Measurements from ENCODE around the gene DLX5.

The DLX5 gene

DNA sequence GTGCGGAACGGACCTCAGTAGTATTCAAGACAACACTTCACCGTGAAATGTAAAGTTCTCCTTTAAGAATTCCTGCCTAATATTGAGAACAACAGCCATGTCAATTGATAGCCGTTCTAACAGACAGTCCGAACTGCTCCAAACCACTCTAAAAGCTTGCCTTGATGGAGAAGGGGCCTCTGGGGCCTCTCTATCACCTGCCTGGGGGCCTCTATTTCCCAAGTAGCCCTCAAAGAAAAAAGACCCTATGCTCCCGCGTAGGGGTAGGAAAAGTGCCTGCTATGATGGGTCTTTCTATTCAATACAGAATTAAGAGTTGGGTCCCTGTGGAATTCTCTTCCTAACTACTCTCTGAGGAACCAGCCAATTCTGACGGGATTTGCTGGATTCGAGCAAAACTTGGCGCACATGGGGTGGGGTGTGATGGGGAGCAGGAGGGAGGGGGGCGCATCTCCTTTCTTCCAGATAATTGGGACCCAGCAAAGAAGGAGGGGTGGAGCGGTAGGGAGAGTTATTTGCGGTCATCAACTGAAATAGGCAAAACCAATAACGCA, 27.6 kb downstream of the DLX5 start:
- no peak overlapping the region for H3K4me3 ChIP-seq

DNA sequence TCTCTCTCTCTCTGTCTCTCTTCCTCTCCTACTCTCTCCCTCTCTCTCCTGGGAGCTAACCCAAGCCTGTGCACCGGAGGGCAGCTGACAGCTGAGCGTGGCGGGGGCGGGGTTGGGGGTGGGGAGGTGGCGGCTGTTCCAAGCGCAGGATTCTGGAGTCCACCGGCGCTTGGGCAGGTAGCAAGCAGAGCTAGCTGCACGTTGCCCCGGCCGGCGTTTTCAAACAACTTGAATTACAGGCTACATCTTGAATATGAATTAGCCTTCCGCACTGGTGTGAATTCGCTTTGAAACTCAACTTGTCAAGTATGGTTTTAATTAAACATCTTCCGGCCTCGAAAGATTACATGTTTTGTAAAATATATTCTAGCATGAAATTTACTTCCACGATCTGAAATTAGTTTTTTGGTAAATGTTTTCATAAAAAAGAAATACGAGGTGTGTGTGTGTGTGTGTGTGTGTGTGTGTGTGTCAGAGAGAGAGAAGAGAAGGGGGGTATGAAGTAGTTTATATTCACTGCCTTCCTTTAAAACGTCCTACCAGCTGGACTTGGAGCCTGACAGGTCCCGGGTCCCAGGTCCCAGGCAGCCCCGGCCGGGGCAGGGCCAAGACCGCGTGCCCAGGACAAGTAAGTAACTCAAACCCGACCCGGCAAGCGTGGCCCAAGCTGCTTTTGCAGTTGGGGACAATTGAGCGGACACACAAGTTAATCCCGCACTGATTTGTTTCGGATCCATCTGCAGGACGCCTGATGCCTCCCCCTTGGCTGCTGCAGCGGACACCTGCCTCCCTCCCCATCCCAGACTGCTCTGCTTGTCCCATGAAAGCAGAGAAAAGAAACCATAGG, 28.3 kb downstream of the DLX5 start:
- Histone ChIP-seq H3K36me3 (replicated peaks) (no peaks in the 10 kb centered on the region), H3K27me3 (ENCODE audit: low read depth) (no peaks in the 10 kb centered on the region)

More for the DNA sequence above, 27.6 kb downstream of the DLX5 start:
- H3K9me3 ChIP-seq: no peaks in the 10 kb centered on the region
- peaks cover 67% of the 10 kb centered on the region for H3K4me1 ChIP-seq
- H3K27me3 ChIP-seq (ENCODE audit: low read depth): no peaks in the 10 kb centered on the region
- no peaks in the 10 kb centered on the region for H3K36me3 ChIP-seq (replicated peaks)
- no peak for DNase-seq (ENCODE audit: low spot score in 2 of 2)
- in situ Hi-C loops (cut with MboI; ENCODE audit: low sequenced_read_pairs): no loop called here

DNA sequence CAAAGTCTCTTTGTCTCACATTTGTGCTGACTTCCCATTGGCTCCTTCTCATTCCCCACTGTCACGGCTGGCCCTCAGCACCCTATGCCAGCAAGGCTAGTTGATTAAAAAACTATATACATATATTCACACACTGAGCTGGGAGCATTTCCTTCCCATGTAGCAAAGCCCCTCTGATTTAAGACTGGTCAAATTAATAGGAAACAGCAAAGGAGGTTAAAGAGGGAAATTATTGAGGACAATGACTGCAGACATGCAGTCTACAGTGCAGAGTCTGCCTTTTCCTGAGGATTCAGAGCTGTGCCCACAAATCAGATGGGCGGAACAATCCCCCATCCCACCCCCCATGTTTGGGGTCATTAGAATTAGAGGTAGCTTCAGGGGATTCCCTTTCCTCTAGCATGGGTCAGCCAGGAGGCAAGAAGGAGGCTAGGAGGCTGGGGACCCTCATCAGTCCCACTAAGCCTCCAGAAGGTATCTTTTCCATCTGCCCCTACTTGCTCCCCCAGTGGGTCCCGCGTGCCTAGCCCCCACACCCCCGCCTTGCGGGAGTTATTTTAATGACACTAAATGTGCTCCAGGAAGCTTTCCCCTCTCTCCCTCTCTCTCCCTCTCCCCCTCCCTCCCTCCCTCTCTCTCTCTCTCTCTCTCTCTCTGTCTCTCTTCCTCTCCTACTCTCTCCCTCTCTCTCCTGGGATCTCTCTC, 29.1 kb downstream of the DLX5 start:
- DNase-seq (ENCODE audit: low spot score in 2 of 2): peak in 1 of 2 experiments; percentile 18
- in situ Hi-C loops (cut with MboI; ENCODE audit: low sequenced_read_pairs): no loop called here
- H3K9me3 ChIP-seq: no peaks in the 10 kb centered on the region
- no peaks in the 10 kb centered on the region for H3K27me3 ChIP-seq (ENCODE audit: low read depth)
- peaks cover 56% of the 10 kb centered on the region for H3K4me1 ChIP-seq
- H3K4me3 ChIP-seq: no peak overlapping the region
- H3K36me3 ChIP-seq (replicated peaks): no peaks in the 10 kb centered on the region

More for the DNA sequence above, 28.3 kb downstream of the DLX5 start:
- no peaks in the 10 kb centered on the region for H3K9me3 ChIP-seq
- DNase-seq (ENCODE audit: low spot score in 2 of 2): peak in 1 of 2 experiments; percentile 53
- in situ Hi-C loops (cut with MboI; ENCODE audit: low sequenced_read_pairs): no loop called here
- peaks cover 63% of the 10 kb centered on the region for H3K4me1 ChIP-seq
- H3K4me3 ChIP-seq: no peak overlapping the region

DNA sequence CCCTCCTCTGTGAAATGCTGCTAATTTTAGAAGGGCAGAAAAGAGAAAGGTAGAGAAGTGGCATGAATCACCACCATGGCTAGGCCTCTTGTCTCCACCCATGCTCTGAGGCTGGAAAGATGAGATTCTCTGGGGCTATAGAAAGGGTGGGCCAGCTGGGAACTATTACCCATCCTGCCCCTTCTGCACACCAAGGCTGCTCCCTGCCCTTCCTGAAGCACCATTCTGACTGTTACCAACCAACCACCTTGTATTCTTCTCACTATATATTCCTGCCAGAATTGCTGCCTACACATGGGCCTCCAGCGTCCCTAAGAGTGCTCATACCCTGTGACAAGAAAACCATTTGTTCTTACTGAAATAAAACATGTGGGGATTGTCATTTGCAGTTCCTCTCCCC, 30.7 kb downstream of the DLX5 start:
- H3K4me3 ChIP-seq: no peak overlapping the region
- H3K36me3 ChIP-seq (replicated peaks): no peaks in the 10 kb centered on the region
- in situ Hi-C loops (cut with MboI; ENCODE audit: low sequenced_read_pairs): no loop called here
- peaks cover 55% of the 10 kb centered on the region for H3K4me1 ChIP-seq
- peak in 1 of 2 experiments; percentile 16 for DNase-seq (ENCODE audit: low spot score in 2 of 2)
- H3K9me3 ChIP-seq: no peaks in the 10 kb centered on the region
- H3K27me3 ChIP-seq (ENCODE audit: low read depth): no peaks in the 10 kb centered on the region

DNA sequence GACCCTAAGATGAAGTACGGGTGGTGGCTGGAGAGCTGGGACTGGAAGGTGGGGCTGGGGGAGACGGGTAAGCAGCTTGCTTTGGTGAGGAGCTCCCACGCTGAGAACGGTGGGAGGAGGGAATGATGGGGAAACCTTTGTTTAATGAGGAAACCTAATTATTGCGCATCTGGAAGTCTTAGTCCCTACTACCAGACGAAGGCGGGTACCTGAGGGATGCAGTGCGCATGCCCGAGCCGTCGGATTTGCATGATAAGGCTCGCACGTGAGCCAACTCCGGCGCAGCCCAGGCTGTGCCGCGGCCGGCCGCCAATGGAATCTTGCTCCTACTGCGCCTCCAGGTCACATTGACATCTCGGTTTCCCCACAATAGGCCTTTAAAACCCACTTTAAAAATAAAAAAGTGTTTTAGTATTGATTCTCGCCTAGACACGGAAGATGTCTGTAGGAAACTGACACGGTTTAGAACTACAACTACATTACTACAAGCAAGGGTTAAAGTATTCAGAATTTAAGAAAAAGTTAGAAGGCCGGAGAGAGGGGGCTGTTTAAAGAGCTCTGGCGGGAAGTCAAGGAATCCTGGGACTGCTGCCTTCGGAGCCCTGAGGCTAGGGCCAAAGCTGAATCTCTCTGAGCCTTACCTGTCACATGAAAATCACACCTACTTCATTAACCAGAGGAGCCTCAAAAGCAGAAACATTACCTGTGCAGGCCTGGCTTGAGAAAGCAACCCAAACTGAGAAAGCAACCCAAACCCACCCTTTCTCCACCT, 31.4 kb downstream of the DLX5 start:
- no peaks in the 10 kb centered on the region for H3K36me3 ChIP-seq (replicated peaks)
- no peaks in the 10 kb centered on the region for H3K9me3 ChIP-seq
- H3K27me3 ChIP-seq (ENCODE audit: low read depth): no peaks in the 10 kb centered on the region
- DNase-seq (ENCODE audit: low spot score in 2 of 2): no peak
- H3K4me3 ChIP-seq: no peak overlapping the region
- peaks cover 55% of the 10 kb centered on the region for H3K4me1 ChIP-seq
- in situ Hi-C loops (cut with MboI; ENCODE audit: low sequenced_read_pairs): no loop called here

DNA sequence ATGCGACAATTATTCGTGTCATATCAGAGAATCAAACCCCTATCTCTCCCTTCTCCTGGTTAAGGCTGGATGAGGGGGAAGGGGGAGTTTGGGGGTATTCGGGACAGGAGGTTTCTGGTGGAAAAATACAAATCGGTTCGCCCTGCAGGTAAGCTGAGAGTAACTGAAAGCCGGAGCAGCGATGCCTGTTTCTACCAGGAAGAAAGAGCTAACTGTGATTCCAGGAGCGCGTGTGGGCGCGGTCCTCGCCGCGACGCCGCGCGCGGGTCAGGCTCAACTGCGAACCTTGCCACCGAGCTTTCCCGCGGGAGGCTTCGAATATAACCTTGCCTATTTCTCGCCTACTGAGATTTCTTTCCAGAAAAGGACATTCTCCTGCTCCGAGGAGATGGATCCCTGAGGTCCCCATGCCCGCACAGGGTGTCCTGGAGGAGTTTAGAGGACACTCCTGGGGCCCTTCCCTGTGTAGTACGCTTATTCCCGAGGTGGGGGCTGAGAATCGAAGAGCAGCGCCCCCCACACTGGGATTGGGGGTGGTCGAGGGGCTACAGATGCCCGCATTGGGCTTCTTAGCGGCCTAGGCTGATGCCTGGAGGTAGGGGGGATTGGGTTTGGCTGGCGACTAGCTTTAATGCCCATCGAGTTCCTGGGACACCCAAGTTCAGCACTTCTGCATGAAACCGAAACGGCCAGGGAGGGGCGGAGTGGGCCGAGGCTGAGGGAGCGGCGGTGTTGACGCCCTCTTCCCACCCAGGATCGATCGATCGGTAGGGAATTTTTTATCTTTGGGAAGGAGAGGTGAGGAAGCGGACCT, 32.2 kb downstream of the DLX5 start:
- H3K27me3 ChIP-seq (ENCODE audit: low read depth): no peaks in the 10 kb centered on the region
- H3K36me3 ChIP-seq (replicated peaks): no peaks in the 10 kb centered on the region
- DNase-seq (ENCODE audit: low spot score in 2 of 2): no peak
- H3K9me3 ChIP-seq: no peaks in the 10 kb centered on the region
- in situ Hi-C loops (cut with MboI; ENCODE audit: low sequenced_read_pairs): no loop called here
- no peak overlapping the region for H3K4me3 ChIP-seq
- H3K4me1 ChIP-seq: peaks cover 63% of the 10 kb centered on the region

DNA sequence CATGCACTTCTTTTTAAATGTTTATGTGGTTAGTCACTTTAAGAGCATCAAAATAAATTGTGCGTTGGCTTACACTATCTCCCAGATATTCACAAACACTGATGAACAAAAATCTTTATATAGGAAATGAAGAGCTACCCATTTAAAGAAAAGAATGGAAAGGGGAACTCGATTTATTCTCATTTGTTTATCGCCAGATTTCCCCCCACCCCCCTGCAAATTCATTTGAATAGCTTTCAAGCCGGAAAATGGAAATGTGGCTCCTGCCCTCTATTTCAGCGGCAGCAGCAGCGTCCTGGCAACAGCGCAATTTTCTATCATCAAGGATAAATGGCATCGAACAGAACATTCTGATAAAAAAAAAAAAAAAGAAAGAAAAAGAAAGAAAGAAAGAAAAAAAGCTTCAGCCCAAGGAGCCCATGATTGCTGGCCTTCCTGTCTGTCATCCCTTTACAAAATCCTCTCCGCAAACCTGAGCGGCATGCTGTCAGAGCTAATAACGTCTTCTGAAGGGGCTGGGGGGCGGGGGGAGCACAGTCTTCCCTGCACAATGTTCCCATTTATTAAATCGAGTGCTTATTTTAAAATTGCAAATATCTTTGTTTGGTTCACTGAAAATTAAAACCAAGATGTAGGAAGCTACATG, 33.0 kb downstream of the DLX5 start:
- no peak for DNase-seq (ENCODE audit: low spot score in 2 of 2)
- no peaks in the 10 kb centered on the region for H3K9me3 ChIP-seq
- H3K27me3 ChIP-seq (ENCODE audit: low read depth): no peaks in the 10 kb centered on the region
- in situ Hi-C loops (cut with MboI; ENCODE audit: low sequenced_read_pairs): no loop called here
- peaks cover 59% of the 10 kb centered on the region for H3K4me1 ChIP-seq
- H3K36me3 ChIP-seq (replicated peaks): no peaks in the 10 kb centered on the region
- H3K4me3 ChIP-seq: no peak overlapping the region

DNA sequence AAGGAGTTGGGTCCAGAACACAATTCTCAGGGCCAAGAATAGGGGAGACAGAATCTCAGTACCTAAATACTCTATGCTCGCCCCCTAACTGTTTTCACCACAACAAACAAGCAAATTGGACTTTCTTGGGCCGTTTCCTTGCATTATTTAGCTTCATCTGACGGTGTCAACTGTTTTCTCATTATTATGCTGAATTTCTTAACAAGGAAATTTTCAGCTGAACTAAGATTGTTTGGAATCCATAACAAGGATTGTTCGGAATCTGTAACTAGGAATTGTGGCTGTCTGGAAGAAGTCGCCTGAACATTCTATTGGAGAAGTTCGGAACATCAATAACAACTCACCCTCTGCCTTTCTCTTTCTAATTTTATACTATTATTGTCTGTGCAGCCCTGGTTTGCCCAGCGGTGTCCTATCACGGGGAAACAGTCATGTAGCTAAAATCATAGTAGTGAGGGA, 34.7 kb downstream of the DLX5 start:
- in situ Hi-C loops (cut with MboI; ENCODE audit: low sequenced_read_pairs): no loop called here
- Histone ChIP-seq H3K4me3 (no peak overlapping the region), H3K4me1 (peaks cover 56% of the 10 kb centered on the region), H3K27me3 (ENCODE audit: low read depth) (no peaks in the 10 kb centered on the region), H3K9me3 (no peaks in the 10 kb centered on the region), H3K36me3 (replicated peaks) (no peaks in the 10 kb centered on the region)
- no peak for DNase-seq (ENCODE audit: low spot score in 2 of 2)

DNA sequence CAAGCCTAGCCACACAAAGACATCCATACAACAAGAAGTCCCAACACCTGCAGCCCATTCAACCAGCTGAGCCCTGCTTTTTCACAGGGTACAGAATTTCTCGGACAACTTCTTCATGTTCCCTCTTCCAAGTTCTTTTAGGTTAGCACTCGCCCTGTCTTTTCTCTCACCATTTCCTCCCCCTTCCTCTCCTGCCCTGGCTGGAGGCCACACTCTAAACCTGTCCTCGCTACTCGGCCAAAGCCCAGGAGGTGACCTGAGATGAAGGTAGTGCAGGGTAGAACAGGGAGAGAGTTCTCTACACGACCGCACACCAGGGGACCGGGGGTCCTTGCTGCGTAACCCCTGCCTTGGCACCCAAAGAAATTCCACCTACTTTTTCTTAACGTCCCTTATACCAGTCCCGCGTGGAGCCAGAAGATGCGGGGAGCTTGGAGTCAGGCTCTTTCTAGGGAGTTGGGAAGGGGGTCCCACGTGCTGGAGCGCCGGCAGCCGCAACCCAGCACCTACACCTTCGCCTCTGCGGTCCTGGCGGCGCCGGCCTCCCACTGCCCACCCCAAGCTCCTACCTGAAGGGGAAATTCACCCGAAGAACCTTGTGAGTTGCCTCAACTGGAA, 35.3 kb downstream of the DLX5 start:
- no peaks in the 10 kb centered on the region for H3K36me3 ChIP-seq (replicated peaks)
- no peaks in the 10 kb centered on the region for H3K27me3 ChIP-seq (ENCODE audit: low read depth)
- H3K4me1 ChIP-seq: peaks cover 51% of the 10 kb centered on the region
- H3K9me3 ChIP-seq: no peaks in the 10 kb centered on the region
- in situ Hi-C loops (cut with MboI; ENCODE audit: low sequenced_read_pairs): no loop called here
- no peak overlapping the region for H3K4me3 ChIP-seq
- no peak for DNase-seq (ENCODE audit: low spot score in 2 of 2)

DNA sequence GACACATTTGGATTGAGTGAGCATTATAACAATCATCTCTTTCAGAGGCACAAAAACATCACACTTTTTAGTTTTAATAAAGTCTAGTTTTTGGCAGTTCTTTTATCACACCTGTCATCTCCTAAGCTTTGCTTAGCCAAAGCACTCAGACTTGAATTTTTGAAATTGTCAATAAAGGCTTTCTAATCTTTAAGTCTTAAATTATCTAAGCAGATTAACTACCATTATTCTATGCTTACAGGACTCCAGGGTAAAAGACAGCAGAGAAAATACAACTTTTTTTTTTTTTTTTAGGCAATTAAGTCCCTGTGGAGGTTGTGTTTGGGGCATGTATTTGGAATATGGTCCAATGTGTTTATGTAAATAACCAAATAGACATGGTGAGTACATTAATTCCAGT, 36.9 kb downstream of the DLX5 start:
- in situ Hi-C loops (cut with MboI; ENCODE audit: low sequenced_read_pairs): no loop called here
- Histone ChIP-seq H3K27me3 (ENCODE audit: low read depth) (no peaks in the 10 kb centered on the region), H3K4me3 (no peak overlapping the region), H3K36me3 (replicated peaks) (no peaks in the 10 kb centered on the region), H3K4me1 (peaks cover 43% of the 10 kb centered on the region), H3K9me3 (no peaks in the 10 kb centered on the region)
- peak in 1 of 2 experiments; percentile 84 for DNase-seq (ENCODE audit: low spot score in 2 of 2)

DNA sequence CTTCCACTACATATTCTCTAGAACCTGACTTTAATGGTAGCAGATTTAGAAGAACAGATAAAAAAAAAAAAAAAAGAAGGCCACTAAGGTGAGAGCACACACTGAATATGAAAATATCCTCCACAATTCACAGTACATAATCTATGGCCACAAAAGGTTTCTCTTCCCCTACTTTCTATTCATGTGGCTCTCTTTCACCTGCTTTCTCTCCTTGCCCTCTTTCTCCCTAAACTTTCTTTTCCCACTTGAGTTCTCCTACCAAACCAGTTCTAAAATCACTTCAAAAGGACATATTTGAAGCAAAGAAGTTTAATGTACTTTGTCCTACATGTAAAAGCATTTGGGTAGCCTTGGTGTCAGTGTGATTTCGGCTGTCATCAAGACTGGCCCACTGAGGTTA, 37.7 kb downstream of the DLX5 start:
- H3K27me3 ChIP-seq (ENCODE audit: low read depth): no peaks in the 10 kb centered on the region
- no peaks in the 10 kb centered on the region for H3K9me3 ChIP-seq
- no peaks in the 10 kb centered on the region for H3K36me3 ChIP-seq (replicated peaks)
- H3K4me3 ChIP-seq: no peak overlapping the region
- H3K4me1 ChIP-seq: peaks cover 43% of the 10 kb centered on the region
- no peak for DNase-seq (ENCODE audit: low spot score in 2 of 2)
- in situ Hi-C loops (cut with MboI; ENCODE audit: low sequenced_read_pairs): no loop called here

DNA sequence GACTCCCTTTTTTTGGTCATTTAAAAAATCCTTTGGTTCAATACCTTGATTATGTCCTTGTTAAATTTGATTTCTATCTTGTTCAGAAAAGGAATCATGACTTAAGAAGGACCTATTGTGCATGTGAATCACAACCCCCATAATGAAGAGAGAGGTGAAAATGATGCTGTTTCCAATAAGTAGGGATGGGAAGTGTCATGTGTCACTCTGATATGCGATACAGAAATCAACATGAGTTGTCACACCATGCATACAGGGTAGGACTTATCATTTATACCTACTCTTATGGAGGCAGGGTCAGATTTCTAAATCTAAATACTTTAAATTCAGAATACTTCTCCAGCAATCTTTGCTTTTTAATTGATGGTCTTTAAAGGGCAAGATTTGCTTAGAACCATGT, 38.6 kb downstream of the DLX5 start:
- no peak for DNase-seq (ENCODE audit: low spot score in 2 of 2)
- in situ Hi-C loops (cut with MboI; ENCODE audit: low sequenced_read_pairs): no loop called here
- Histone ChIP-seq H3K36me3 (replicated peaks) (no peaks in the 10 kb centered on the region), H3K4me3 (no peak overlapping the region), H3K27me3 (ENCODE audit: low read depth) (no peaks in the 10 kb centered on the region), H3K4me1 (peaks cover 43% of the 10 kb centered on the region), H3K9me3 (no peaks in the 10 kb centered on the region)

All from HAP-1 (cell line).